ENCODE results near the gene CTIF. TPM values are rescaled to one million over a fixed set of nuclear protein-coding genes. Genes with fewer than 3 reads are reported as not detected.

CTIF gene
- polyA plus RNA-seq, 1 donor from 2014 or later, result 50.2 TPM

GRCh38 chr18:48772457-48772856 lies 233.6 kb downstream of the CTIF start:
- Histone ChIP-seq H3K27me3 (ENCODE audit: insufficient read depth, low read depth, low read length) (no peaks in the 10 kb centered on the region), H3K9me3 (ENCODE audit: low read length) (no peaks in the 10 kb centered on the region), H3F3A (ENCODE audit: insufficient read depth, low read length, poor library complexity, severe bottlenecking) (no peaks in the 10 kb centered on the region), H3K27ac (ENCODE audit: low read length) (no peak overlapping the region), H3K9me2 (ENCODE audit: insufficient read depth, low read length) (no peaks in the 10 kb centered on the region), H4K20me1 (ENCODE audit: insufficient read depth) (no peaks in the 10 kb centered on the region), H3K9ac (ENCODE audit: low read length) (no peak overlapping the region), H3K4me3 (ENCODE audit: low read length) (no peak overlapping the region), H3K79me2 (replicated peaks; ENCODE audit: insufficient read depth, low read length) (no peaks in the 10 kb centered on the region), H3K4me2 (ENCODE audit: low read length) (no peak overlapping the region), H3K36me3 (ENCODE audit: insufficient read depth, low read length) (peaks cover 10% of the 10 kb centered on the region), H2AFZ (ENCODE audit: low read depth, low read length) (no peak overlapping the region)
- TF ChIP-seq EZH2 (IDR thresholded peaks at IDR 0.05; ENCODE audit: borderline replicate concordance, insufficient read depth, low read length, poor library complexity, severe bottlenecking), result no peak
- no peak for TF ChIP-seq RAD21 (conservative IDR thresholded peaks at IDR 0.05)
- TF ChIP-seq EP300 (conservative IDR thresholded peaks at IDR 0.05; ENCODE audit: poor library complexity, severe bottlenecking), result no peak
- TF ChIP-seq MXI1 (conservative IDR thresholded peaks at IDR 0.05; ENCODE audit: poor library complexity, severe bottlenecking), result no peak
- no peak for TF ChIP-seq POLR2AphosphoS5 (IDR thresholded peaks at IDR 0.05)
- TF ChIP-seq TAF1 (IDR thresholded peaks at IDR 0.05; ENCODE audit: low read depth), result no peak
- no peak for TF ChIP-seq REST (IDR thresholded peaks at IDR 0.05; ENCODE audit: borderline replicate concordance)
- no peak for TF ChIP-seq SMC3 (conservative IDR thresholded peaks at IDR 0.05; ENCODE audit: poor library complexity)
- TF ChIP-seq CTCF (IDR thresholded peaks at IDR 0.05; ENCODE audit: poor library complexity, severe bottlenecking), result no peak

GRCh38 chr18:48773821-48774220 lies 235.0 kb downstream of the CTIF start:
- Histone ChIP-seq H3F3A (ENCODE audit: insufficient read depth, low read length, poor library complexity, severe bottlenecking) (no peaks in the 10 kb centered on the region), H3K36me3 (ENCODE audit: insufficient read depth, low read length) (peaks cover 10% of the 10 kb centered on the region), H3K27me3 (ENCODE audit: insufficient read depth, low read depth, low read length) (no peaks in the 10 kb centered on the region), H3K4me3 (ENCODE audit: low read length) (no peak overlapping the region), H2AFZ (ENCODE audit: low read depth, low read length) (no peak overlapping the region), H4K20me1 (ENCODE audit: insufficient read depth) (no peaks in the 10 kb centered on the region), H3K4me2 (ENCODE audit: low read length) (no peak overlapping the region), H3K9me2 (ENCODE audit: insufficient read depth, low read length) (no peaks in the 10 kb centered on the region), H3K27ac (ENCODE audit: low read length) (no peak overlapping the region), H3K79me2 (replicated peaks; ENCODE audit: insufficient read depth, low read length) (no peaks in the 10 kb centered on the region), H3K9ac (ENCODE audit: low read length) (no peak overlapping the region), H3K9me3 (ENCODE audit: low read length) (no peaks in the 10 kb centered on the region)
- TF ChIP-seq POLR2AphosphoS5 (IDR thresholded peaks at IDR 0.05) (no peak), CTCF (IDR thresholded peaks at IDR 0.05; ENCODE audit: poor library complexity, severe bottlenecking) (no peak), REST (IDR thresholded peaks at IDR 0.05; ENCODE audit: borderline replicate concordance) (no peak), MXI1 (conservative IDR thresholded peaks at IDR 0.05; ENCODE audit: poor library complexity, severe bottlenecking) (no peak), EP300 (conservative IDR thresholded peaks at IDR 0.05; ENCODE audit: poor library complexity, severe bottlenecking) (no peak)

All from neural cell (in vitro differentiated cells).